DND-41 (cell line): ENCODE results near the gene PTPRK.

ENCODE experiments used
- ATAC-seq: fragments of 200-7000 bp; cut with Tn5 transposase; 3 replicates; pipeline ENCODE4 v1.9.1; 2021; ENCODE audit warnings: low read depth; ENCODE audit not compliant: insufficient read depth
- DNase-seq: peaks from one replicate; pipeline ENCODE4 v3.0.0-alpha.2; 2020
- H2AFZ ChIP-seq: 2 replicates; pipeline ENCODE4 v1.6.0; 2012; ENCODE audit warnings: low read depth, low read length
- H3K27ac ChIP-seq: 2 replicates; pipeline ENCODE4 v1.5.1; 2012; ENCODE audit warnings: low read length, inconsistent platforms
- H3K27me3 ChIP-seq: fragments of 200-600 bp; sonication (generic); 2 replicates; pipeline ENCODE4 v1.6.0; 2012; ENCODE audit warnings: low read length, mild to moderate bottlenecking, inconsistent platforms; ENCODE audit not compliant: insufficient read depth, poor library complexity
- H3K36me3 ChIP-seq: 2 replicates; pipeline ENCODE4 v1.5.1; 2012; ENCODE audit warnings: low read length, inconsistent platforms; ENCODE audit not compliant: insufficient read depth
- H3K4me1 ChIP-seq: 2 replicates; pipeline ENCODE4 v1.5.1; 2012; ENCODE audit warnings: mild to moderate bottlenecking, low read length; ENCODE audit not compliant: insufficient read depth
- H3K4me2 ChIP-seq: 2 replicates; pipeline ENCODE4 v1.6.0; 2012; ENCODE audit warnings: mild to moderate bottlenecking, moderate library complexity, low read length, inconsistent platforms; ENCODE audit not compliant: insufficient read depth
- H3K4me3 ChIP-seq, 2 experiments: fragments of 200-600 bp in 1 of 2; shearing (Covaris generic) in 1 of 2; 2 replicates each; pipeline ENCODE4 v1.5.1; 2012 to 2016; ENCODE audit warnings: inconsistent platforms in 2 of 2, low read length in 2 of 2, mild to moderate bottlenecking in 2 of 2, low read depth in 1 of 2, moderate library complexity in 1 of 2
- H3K79me2 ChIP-seq: 2 replicates; pipeline ENCODE4 v1.6.0; 2012; ENCODE audit warnings: low read length, inconsistent platforms; ENCODE audit not compliant: insufficient read depth
- H3K9ac ChIP-seq: 2 replicates; pipeline ENCODE4 v1.6.0; 2012; ENCODE audit warnings: low read depth, mild to moderate bottlenecking, inconsistent platforms, low read length, moderate library complexity
- H3K9me3 ChIP-seq: 2 replicates; pipeline ENCODE4 v1.5.1; 2012; ENCODE audit warnings: low read length, moderate library complexity, mild to moderate bottlenecking, inconsistent platforms; ENCODE audit not compliant: insufficient read depth, severe bottlenecking
- H4K20me1 ChIP-seq: 2 replicates; pipeline ENCODE4 v1.6.0; 2012; ENCODE audit warnings: low read length; ENCODE audit not compliant: insufficient read depth
- EZH2 ChIP-seq: IDR thresholded peaks from 3 replicates; pipeline ENCODE4 v1.6.1; 2012; ENCODE audit warnings: borderline replicate concordance, low read depth, mild to moderate bottlenecking, moderate library complexity, low read length, inconsistent platforms; ENCODE audit not compliant: severe bottlenecking
- TF ChIP-seq, protein P1 (sequence below): IDR thresholded peaks from 2 replicates; pipeline ENCODE4 v1.5.1; 2012; ENCODE audit warnings: borderline replicate concordance, low read length, moderate library complexity, mild to moderate bottlenecking; ENCODE audit not compliant: poor library complexity, severe bottlenecking; ENCODE audit errors: extremely low read depth

Gene PTPRK

GRCh38 chr6:128413291-128413690, 107.1 kb downstream of the PTPRK start:
- DNase-seq (no peak), ATAC-seq (no peak)
- no peaks in the 10 kb centered on the region for H3K4me1 ChIP-seq
- H3K27ac ChIP-seq, result no peak overlapping the region
- no peaks in the 10 kb centered on the region for H3K9me3 ChIP-seq
- no peak overlapping the region for H2AFZ ChIP-seq
- H3K4me2 ChIP-seq, result no peak overlapping the region
- TF ChIP-seq, protein P1, sequence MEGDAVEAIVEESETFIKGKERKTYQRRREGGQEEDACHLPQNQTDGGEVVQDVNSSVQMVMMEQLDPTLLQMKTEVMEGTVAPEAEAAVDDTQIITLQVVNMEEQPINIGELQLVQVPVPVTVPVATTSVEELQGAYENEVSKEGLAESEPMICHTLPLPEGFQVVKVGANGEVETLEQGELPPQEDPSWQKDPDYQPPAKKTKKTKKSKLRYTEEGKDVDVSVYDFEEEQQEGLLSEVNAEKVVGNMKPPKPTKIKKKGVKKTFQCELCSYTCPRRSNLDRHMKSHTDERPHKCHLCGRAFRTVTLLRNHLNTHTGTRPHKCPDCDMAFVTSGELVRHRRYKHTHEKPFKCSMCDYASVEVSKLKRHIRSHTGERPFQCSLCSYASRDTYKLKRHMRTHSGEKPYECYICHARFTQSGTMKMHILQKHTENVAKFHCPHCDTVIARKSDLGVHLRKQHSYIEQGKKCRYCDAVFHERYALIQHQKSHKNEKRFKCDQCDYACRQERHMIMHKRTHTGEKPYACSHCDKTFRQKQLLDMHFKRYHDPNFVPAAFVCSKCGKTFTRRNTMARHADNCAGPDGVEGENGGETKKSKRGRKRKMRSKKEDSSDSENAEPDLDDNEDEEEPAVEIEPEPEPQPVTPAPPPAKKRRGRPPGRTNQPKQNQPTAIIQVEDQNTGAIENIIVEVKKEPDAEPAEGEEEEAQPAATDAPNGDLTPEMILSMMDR, result no peak
- no peak for TF ChIP-seq EZH2
- H3K27me3 ChIP-seq, result no peaks in the 10 kb centered on the region
- H3K79me2 ChIP-seq, result no peaks in the 10 kb centered on the region
- no peaks in the 10 kb centered on the region for H4K20me1 ChIP-seq
- no peak overlapping the region for H3K4me3 ChIP-seq
- H3K9ac ChIP-seq, result no peak overlapping the region
- H3K36me3 ChIP-seq, result no peaks in the 10 kb centered on the region

GRCh38 chr6:128412680-128413079, 107.7 kb downstream of the PTPRK start:
- H3K27ac ChIP-seq, result no peak overlapping the region
- no peak for ATAC-seq
- no peaks in the 10 kb centered on the region for H3K4me1 ChIP-seq
- H2AFZ ChIP-seq, result no peak overlapping the region
- H3K9ac ChIP-seq, result no peak overlapping the region
- no peaks in the 10 kb centered on the region for H3K36me3 ChIP-seq
- H4K20me1 ChIP-seq, result no peaks in the 10 kb centered on the region
- no peaks in the 10 kb centered on the region for H3K79me2 ChIP-seq
- no peaks in the 10 kb centered on the region for H3K27me3 ChIP-seq
- no peak for DNase-seq
- no peak overlapping the region for H3K4me2 ChIP-seq
- TF ChIP-seq EZH2, result no peak
- TF ChIP-seq, protein P1, result no peak
- H3K9me3 ChIP-seq, result no peaks in the 10 kb centered on the region
- H3K4me3 ChIP-seq, result no peak overlapping the region

- Histone ChIP-seq H3K36me3 (no peaks in the 10 kb centered on the region), H3K4me1 (no peaks in the 10 kb centered on the region), H4K20me1 (no peaks in the 10 kb centered on the region), H3K4me3 (no peak overlapping the region), H3K79me2 (no peaks in the 10 kb centered on the region), H3K27me3 (no peaks in the 10 kb centered on the region), H3K9ac (no peak overlapping the region), H3K9me3 (no peaks in the 10 kb centered on the region), H3K27ac (no peak overlapping the region), H3K4me2 (no peak overlapping the region), H2AFZ (peak overlapping the region; percentile 10; the same call in 1 of the 2 replicates)
- no peak for TF ChIP-seq EZH2
- TF ChIP-seq, protein P1, result no peak
- DNase-seq (no peak), ATAC-seq (no peak)
These were observed 109.8 kb downstream of the PTPRK start for GRCh38 chr6:128410584-128410983.

GRCh38 chr6:128409003-128409402, 111.4 kb downstream of the PTPRK start:
- Histone ChIP-seq H3K36me3 (no peaks in the 10 kb centered on the region), H3K9ac (no peak overlapping the region), H4K20me1 (no peaks in the 10 kb centered on the region), H3K4me3 (no peak overlapping the region), H3K4me1 (no peaks in the 10 kb centered on the region), H3K27ac (no peak overlapping the region), H2AFZ (no peak overlapping the region), H3K4me2 (no peak overlapping the region), H3K9me3 (no peaks in the 10 kb centered on the region), H3K27me3 (no peaks in the 10 kb centered on the region), H3K79me2 (no peaks in the 10 kb centered on the region)
- ATAC-seq (no peak), DNase-seq (no peak)
- TF ChIP-seq EZH2, result no peak
- TF ChIP-seq, protein P1, result no peak
